ENCODE results near the gene PDE9A.

Gene PDE9A

DNA sequence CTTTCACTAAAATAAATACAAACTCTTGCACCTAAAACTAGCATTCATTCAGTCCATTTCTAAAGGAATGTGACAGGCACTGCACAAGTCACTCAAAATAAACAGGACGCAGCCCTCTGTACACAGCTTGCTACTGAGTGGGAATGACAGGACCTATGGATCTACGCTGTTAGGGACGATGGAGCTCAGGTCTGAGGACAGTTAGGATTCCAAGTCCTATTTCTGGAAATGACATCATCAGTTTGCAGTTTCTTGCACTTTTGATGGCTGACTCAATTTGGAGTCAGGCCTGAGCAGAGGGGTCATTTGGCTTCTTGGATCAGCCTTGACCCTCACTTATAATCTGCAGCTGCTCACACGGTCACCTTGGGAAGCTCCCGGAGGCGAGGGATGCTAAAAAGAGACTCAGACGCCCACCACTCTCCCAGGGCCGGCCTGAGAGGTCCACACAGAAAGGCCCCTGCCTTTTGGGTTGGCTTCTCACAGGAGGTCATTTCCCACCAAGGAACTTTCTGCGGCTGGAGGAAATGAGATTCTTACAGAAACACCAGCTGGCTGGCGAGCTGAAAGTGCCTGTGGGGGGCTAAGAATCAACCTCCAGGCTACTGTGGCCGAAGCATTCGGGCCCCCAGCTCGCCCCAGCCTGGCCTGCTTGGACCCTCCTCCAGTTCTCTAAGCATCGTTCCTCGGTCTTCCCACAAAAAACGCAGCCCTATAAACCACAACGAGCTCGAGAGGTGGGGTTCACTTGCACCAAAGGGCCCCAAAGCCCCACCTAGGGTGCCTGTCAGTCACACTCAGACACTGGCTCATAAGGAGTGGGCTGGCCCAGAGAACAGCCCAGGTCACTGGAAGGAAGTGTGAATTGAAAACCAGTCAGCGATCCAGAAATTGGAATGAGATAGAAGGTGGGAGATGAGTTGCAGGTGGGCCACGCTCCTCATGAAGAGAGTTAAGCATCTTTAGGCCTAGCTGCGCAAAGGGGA, 8.9 kb upstream of the PDE9A start:
- no peak for DNase-seq

DNA sequence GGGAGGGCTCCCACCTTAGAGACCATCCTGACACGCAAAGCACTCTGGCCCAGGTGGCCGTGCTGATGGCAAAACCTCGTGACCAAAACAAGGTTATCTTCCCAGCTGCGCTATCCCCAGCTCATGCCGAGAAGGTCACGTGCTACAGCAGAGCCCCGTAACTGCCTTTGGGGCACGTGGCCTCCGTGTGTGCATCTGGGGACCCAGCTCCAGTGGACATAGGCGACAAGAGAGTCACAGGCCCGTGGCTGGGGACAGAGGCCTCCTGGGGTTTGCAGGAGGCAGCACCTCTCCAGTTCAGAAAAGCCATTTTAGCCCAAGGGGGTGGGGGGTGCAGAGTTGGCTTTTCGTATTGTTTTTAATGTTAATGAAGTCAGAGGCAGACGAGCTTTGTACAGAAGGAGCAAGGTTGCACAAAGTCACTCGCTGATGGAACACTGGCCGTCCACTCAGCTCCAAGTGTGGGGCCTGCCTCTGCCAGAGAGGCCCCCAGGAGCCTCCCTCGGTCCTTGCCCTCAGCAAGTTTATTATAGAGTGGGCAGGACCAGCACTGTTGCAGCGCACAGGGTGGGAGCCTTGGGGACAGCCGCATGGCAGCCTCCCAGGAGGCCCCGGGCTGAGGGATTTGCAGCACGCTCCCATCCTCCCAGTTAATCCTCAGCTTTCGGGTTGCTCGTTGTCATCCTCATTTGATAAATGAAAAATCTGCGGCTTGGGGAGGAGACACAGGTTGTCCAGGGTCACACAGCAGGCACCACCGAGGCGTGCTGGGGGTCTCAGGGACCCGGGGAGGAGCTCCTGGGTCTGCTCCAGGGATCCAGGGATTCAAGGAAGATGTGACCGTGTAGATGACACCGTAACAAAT, 8.0 kb upstream of the PDE9A start:
- no peak for DNase-seq

DNA sequence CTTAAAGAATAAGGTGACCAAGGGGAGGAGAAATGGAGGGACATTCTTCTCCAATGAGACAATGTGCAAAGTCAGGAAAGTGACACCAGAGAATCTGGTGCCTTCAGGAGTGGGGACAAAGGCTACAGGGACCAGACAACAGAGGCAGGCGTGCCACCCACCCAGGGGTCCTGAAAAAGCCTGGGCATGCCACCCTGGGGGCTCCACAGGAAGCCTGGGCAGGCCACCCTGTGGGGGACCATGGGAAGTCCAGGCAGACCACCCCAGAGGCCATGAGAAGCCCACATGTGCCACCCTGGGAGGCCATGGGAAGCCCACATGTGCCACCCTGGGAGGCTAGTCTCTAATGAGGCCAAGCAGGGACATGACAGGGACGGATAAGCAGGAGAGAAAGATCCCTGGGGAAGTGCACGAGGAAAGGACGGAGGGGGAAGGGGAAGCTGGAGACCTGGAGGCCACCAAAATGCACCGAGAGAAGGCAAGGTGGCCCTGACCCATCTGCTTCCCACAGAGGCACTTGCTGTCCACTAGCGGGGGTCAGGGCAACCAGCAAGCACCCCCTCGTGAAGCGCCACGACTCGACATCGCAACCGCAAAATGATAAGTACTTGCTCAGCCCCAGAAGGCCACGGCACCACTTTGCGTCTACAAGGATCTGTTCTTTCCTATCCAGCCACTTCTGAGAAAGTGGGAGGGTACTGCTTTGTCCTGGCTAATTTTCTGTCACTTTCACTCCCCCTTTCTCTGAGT, 7.2 kb upstream of the PDE9A start:
- no peak for DNase-seq

DNA sequence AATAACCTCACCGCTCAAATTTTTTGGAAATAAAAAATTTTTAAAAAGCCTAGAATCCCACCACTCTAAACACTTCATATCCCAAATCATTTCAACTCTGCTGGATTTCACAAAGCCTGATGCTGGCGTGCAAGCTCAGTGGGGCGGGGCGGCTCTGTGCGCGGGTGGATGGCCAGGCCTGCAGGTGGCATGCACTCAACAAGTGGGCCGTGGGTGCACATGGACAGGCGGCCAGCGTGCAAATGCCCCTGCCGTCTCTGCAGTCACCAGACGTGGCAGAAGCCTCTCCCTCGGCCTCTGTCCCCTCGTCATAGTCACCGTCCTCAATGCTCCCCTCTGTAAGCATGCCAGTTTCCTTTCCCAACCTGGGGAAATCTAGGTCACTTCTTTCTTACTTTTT, 6.6 kb upstream of the PDE9A start:
- DNase-seq: no peak

DNA sequence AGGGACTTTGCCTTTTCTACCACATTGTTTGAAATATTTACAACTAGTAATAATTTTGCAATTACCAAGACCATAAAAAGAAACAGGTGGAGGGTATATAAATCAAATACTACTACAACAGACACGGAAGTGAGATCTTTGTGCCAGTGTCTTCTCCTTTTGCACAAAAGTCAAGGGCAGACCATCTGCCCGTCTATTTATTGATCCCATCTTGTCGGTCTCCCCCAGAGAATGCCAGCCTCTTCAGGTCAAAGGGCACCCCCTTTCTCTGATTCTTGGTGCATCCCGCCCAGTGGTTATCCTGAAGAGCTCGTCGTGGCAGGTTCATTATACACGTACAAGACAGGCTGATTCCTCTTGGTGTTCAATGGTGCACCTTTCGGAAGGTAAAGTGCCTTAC, 4.8 kb upstream of the PDE9A start:
- no peak for DNase-seq

DNA sequence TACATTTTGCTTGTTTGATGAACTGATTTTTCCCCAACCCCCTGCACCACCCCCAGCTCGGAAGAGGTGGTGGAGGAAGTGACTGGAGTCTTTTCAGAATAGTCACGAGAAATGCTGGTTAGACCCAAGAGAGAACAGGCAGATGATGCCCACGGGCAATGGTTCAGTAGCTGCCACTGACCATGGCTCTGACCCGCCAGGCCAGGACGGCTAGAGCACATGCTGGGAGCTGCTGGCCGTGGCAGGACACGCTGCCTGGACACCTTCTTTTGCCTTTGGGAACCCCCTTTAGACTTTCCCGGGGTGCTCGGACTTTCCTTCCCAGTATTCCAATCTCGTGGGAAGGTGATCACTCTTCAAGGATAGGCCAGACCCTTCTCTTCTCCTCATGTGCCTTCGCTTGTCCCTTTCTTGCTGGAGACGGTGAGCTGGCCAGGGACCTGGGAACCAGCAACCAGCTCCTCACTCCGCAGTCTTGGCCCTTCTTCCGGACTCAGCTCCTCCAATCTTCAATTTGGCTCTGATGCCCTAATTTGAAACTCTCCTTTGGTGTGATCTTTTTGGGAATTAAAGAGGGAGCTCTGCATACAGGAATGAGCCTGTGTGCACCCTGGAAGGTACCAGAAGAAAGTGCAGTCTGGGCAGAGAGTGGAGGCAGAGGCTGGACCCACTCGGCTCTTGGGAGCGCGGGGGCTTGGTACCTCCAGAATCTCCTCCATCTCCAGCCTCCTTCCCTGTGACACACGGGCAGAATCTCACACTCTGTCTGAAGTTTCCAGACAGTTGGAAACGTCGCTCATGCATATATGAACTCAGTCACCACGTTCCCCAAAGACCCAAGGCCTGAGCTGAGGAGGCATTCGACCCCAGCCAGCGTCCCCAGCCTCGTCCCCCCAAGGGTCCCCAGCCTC, 4.0 kb upstream of the PDE9A start:
- DNase-seq: no peak

DNA sequence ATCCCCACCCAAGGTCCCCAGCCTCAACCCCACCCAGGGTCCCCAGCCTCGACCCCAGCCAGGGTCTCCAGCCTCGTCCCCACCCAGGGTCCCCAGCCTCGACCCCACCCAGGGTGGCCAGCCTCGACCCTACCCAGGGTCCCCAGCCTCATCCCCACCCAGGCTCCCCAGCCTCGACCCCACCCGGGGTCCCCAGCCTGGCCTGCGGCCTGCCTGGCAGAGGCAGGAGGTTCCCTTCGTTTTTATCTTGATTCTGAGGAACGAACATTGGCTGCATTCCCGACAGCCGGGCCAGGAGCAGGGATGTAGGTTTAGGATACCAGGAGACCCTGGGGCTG, 3.4 kb upstream of the PDE9A start:
- DNase-seq: no peak

DNA sequence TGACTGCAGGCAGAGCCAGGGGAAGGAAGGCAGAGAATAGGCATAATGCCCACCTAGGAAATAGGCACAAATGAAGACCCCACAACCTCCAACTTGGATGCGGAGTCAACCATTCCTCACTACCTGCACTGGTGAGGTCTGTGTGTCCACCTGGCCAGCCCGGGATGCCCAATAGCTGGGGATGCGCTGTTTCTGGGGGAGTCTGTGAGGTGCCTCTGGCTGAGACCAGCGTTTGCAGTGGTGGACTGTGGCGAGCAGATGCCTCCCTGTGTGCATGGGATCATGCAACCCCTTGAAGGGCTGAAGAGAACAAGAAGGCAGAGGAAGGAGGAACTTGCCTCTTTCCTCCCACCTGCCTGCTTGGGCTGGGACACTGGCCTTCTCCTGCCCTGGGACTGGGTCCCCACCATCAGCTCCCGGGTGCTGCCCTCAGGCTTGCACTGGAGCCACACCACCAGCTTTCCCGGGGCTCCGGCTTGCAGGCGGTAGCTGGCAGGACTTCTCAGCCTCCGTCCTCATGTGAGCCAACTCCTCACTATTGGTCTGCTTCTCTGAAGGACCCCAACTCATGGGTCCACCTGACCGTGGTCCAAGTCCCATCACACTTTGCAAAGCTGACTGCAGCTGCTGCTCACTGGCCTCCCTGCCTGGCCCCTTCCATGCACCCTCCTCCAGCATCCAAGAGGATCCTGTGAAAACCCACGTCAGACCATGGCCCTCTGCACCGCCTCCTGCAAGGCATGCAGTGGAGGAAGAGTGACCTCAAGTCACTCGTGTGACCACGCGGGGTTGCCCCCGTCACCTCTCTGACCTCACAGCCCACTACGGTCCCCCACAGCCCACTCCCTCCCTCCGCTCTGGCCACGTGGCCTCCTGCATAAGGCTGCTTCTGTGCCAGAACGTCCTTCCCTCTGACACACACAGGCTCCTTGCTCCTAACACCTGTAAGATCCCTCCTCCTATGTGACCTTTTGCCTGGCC, 2.7 kb upstream of the PDE9A start:
- DNase-seq: no peak

DNA sequence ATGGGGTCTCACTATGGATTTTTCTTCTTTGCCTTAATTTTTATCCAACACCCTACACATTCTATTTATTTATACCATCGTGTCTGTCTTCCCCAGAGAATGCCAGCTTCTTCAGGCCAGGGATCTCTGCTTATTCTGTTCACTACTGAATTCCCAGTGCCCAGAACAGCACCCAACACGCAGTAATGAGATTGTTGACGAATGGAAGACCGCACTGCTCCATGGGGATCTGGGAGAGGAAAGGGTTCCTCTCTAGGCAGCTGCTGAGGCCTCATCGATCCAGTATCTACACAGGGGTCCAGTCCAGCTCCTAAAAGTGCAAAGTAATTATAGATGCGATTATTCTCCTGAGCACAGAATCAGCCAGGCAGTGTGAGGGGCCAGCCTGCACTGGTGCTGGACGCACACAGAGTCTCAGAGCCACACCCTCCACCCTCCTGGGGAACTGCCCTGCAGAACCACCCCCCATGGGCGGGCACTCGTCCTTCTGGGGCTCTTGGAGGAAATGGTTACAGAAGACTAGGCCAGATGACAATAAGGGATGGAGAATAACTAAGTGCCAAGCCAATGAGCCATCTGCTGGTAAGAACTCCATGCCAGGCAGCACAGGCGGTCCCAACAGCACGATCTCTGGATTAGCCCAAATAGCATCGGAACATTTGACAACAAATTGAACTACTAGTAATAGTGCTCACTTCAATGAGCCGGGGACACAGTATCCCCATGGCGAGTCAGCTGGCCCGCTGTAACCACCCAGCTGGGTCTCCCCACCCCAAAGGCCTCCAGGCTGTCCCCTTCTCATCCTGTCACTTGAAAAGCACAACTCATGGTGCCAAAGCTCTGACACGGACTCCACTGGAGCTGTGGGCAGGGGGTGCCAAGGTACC, 1.7 kb upstream of the PDE9A start:
- no peak for DNase-seq

DNA sequence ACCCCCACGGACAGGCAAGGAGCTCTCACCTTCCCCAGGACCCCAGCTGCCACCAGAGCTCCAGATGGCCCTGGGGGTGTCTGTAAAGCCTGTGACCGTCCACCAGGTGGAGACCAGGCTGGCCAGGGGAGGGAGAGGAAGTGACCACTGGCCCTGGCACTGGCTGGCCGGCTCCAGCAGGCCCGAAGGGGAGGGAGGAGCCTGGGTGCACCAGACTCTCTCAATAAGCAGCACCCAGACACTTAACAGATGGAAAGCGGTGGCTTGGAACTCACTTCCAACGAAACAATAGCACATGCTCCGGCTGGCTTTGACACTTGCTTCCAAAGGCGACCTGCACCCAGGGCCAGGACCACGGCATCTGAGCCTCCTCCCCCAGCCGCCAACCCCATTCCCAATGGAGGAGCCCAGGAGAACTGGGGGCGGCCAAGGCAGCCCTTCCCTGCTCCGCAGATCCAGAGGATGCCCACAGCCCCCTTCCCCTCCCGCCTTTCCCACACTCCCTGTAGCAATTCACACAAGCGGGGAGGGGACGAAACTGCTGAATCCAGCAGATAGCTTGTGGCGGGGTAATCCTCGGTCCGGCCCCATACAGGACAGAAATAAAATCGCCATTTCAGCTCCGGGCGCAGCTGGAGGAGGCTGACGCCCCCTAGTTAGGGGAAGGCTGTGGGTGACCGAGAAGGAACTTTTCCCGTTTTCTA, 742 bp upstream of the PDE9A start:
- no peak for DNase-seq

DNA sequence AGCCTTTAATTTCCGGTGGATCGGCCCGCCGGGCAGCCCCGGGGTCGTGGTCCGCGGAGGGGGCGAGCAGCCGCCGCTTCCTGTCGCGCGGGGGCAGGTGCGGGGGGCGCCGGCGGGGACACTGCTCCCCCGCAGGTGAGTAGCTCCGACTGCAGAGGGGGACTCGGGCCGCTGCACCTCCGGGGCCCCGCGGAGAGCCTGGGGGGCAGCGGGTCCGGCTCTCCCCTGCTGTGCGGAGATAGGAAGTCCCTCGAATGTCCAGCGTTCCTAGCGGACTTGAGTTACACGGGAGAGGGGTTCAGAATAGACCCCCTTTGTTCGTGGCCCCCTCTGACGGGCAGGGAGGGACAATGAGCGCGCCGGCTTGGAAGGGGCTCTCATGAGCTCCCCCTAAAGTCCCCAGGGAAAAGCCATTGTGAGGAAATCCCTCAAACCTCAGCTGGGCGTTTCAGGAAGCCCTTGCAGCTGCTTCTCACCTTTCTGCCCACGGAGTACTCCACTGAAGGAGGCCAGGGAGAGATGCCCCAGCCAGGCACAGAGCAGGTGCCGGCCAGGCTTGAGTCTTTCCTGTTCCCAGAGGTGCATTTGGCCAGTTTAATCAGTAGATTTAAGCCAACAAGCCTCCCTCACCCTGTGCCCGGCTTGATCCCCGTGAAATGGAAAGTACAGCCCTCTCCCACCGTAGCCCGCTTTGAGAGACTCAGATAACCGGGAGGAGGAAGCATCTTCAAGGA, 925 bp downstream of the PDE9A start:
- DNase-seq: no peak

DNA sequence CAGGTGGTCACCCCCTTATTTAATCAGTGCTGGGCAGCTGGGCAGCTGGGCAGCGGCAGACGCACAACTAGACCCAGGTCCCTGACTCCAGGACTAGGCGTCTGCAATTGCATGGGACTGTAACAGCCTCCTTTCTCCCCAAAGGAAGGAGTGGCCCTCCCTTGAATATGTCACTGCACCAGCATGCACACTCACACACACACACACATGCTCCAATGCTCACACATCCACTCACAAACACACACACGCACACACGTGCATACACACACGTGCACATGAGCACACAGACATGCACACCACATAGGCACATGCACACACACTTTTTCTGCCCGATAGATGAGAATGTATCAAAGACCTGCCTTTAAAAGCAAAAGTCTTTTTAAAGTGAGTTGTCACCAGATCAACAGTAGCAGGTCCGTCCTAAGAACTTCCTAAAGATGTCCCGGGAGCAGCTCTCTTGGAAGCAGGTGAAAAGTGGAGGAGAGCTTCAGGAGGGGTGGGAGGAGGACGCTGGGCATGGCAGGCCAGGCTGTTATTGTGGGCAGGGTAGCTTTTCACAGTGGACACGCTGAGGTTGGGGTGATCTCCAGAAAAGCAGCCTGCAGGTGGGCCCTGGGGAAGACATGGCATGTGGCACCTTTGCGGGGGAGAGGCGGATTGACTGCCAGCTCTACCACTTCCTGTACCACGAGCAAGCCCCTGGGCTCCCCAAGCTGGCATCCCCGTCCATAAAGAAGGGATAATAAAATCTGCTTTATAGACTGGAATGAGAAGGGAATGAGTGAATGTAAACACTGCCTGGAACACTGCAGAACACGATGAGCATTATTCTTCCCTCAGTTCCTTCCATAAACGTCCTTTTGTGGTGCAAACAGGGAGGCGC, 1.7 kb downstream of the PDE9A start:
- DNase-seq: no peak

DNA sequence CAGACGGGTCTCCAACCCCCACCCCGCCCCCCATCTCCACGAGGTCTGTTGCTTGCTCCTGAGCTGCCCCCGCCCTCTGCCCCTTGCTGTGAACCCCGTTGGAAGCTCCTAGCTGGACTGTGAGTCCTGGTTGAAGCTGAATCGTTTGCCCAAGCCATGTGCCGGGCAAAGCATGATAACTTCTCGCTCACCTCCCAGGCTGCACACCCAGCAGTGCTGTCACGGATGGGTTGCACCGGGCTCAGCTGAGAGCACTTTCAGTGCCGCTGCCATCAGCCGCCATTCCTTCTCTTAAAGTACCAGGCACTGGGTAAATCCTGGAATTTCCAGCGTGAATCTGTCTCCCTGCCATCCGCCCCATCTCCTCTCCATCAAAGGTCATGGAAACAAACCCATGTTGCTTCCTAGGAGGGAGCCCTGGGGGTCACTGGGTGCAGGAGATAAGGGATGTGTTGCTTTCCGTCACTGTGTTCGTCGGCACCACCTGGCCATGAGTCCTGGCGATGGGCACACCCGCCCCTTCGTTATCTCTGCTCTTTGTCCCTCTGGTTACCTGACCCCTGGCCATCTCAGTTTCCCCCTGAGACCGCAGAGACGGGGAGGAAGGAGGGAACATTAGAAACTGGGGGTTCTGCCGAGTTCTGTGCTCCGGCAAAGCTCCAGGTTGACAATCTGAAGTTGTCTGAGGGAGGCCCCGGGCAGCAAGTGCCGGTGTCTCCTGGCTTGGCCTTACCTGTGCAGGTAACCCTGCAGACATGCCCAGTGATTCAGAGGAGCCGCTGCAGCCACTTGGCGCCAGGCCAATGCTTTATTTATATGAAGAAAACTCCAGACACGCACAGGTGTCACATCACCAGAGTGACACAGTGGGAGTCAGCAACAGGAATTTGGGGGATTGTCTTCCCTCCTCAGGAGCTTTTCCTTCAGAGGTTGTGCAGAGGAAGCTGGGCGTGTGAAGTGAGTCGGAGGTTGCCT, 2.7 kb downstream of the PDE9A start:
- DNase-seq: no peak

DNA sequence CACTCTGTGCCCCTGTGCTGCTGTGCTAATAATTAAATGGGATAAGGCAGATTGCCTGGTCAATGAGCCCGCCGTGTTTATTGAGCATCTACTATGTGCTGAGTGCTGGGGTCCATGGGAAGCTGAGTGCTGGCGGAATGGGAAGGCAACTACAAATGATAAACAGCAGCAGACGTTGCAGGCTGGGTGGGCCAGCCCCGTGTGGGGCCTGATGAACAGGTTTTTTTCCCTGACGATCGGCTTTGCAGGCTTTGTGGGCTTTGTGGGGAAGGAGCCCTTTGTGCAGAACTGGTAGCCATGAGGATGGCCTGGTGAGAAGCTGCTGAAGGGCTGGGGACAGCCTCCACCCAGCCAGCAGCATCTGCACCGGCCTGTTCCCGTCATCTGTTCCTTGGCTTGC, 3.5 kb downstream of the PDE9A start:
- no peak for DNase-seq

DNA sequence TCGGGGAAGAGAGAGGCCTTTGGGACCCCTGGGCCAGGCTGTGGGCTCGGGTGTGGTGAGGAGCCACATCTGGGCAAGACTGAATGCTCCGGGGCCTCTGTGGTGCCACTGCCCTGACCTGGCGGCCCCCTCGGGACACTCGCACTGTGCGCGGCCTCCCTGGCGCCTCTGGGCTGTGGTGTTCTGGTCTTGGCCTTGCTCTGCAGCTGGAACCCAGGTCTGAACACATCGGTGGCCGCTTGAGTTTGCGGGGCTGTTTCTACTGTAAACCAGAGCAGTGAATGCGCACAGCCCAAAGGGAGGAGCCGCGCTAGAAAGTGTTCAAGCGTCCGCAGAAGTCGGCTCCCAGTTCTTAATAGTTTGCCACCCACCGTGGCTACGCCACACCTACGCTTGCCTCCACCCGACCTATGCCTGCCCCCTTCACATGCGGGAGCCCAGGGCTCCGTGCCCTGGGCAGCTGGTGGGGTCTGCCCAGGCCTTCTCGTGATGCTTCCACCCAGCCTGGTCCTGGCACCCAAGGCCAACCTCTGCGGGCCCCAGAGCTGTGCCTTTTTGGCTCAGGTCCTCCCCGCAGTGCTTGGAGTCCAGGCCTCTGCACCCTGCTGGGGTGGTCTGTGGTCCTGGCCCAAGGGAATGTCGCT, 4.4 kb downstream of the PDE9A start:
- no peak for DNase-seq

Measured in stimulated activated CD8-positive, alpha-beta memory T cell treated with anti-CD3 and anti-CD28 coated beads, Interleukin-4, amount 100 ng/mL, for 48 hours (primary cell).